Adrenal gland (tissue), 12 donors: Measurements from ENCODE around the gene SPIRE1. TPM values are rescaled to one million over a fixed set of nuclear protein-coding genes. Genes with fewer than 3 reads are reported as not detected.

Source experiments
- DNase-seq, 7 donors: peaks; one replicate each; pipeline ENCODE4 v3.0.0-alpha.2; 2019 to 2020
- H3K27ac ChIP-seq, 5 donors: fragments of 200-600 bp; sonication (generic) in 4 of 5; 1 replicate in 3 of 5; 2 replicates in 2 of 5; pipeline versions ENCODE4 v1.5.1 to v1.8.0; 2016 to 2020; ENCODE audit warnings: mild to moderate bottlenecking in 1 of 5
- H3K27me3 ChIP-seq: fragments of 200-600 bp; 2 replicates; pipeline ENCODE4 v1.8.0; 2021
- H3K36me3 ChIP-seq, 2 donors: fragments of 200-600 bp; replicated peaks in 1 of 2; 1 replicate in 1 of 2; 2 replicates in 1 of 2; pipeline versions ENCODE4 v1.5.1 to v1.8.0; 2018 to 2022
- H3K4me1 ChIP-seq, 2 donors: fragments of 200-600 bp; replicated peaks in 1 of 2; 1 replicate in 1 of 2; 2 replicates in 1 of 2; pipeline versions ENCODE4 v1.5.1 to v1.8.0; 2018 to 2021
- H3K4me3 ChIP-seq, 4 donors: fragments of 200-600 bp; sonication (generic) in 3 of 4; one replicate each; pipeline ENCODE4 v1.5.1; 2016 to 2018
- H3K9me3 ChIP-seq, 3 donors: fragments of 200-600 bp; sonication (generic) in 1 of 3; replicated peaks in 1 of 3; 1 replicate in 2 of 3; 2 replicates in 1 of 3; pipeline versions ENCODE4 v1.5.1 to v1.8.0; 2016 to 2021
- POLR2A ChIP-seq, 2 donors: fragments of 450-650 bp; IDR thresholded peaks; one replicate each; pipeline ENCODE4 v1.6.1; 2017; ENCODE audit warnings: antibody characterized with exemption in 2 of 2, mild to moderate bottlenecking in 2 of 2, moderate library complexity in 1 of 2
- WGBS, 4 donors: extraction: QIAGEN DNeasy Blood & Tissue Kit in 2 of 4; methylation state at CpG; one replicate each; pipeline versions ENCODE4 v1.1.5 to v1.1.7; 2013 to 2017; 5-methylcytosine and 5-hydroxymethylcytosine counted together
- intact Hi-C, 2 donors: fragments of 100-400 bp; cut with DNase I; formaldehyde crosslinking; loops; one replicate each; pipeline versions ENCODE4 v1.14.1 to v1.15.0; 2022 to 2023
- polyA plus RNA-seq, 3 donors: library from polyadenylated mRNA; stranded (reverse); fragments of 200-250 nt in 2 of 3; fragments of 350-450 nt in 1 of 3; fragmentation: Illumina TruSeq in 1 of 3; extraction: RNeasy Lipid Tissue Mini Kit (QIAGEN cat#74804) in 1 of 3; gene quantifications; one replicate each; pipeline ENCODE4 v1.2.3, GENCODE V29; 2013 to 2014
- total RNA-seq, 9 donors: library from RNA; depleted of rRNA in 4 of 9; stranded (reverse); fragments of >200 nt in 4 of 9; fragments of 120-200 nt in 1 of 9; fragmentation: NEBNext Ultra II Directional in 1 of 9; extraction: Animal tissue kit (Norgen Biotek cat#: 25700) in 1 of 9; gene quantifications; one replicate each; pipeline versions ENCODE4 v1.1.0 to v1.2.4, GENCODE V29; 2013 to 2023
- TF ChIP-seq, protein P1 (sequence below), 6 experiments: fragments of 450-650 bp in 4 of 6; fragments of 200-600 bp in 2 of 6; sonication (generic) in 1 of 6; IDR thresholded peaks; 1 replicate in 5 of 6; 2 replicates in 1 of 6; pipeline versions ENCODE4 v1.5.1 to v1.8.0; 2016 to 2021; ENCODE audit warnings: antibody characterized with exemption in 6 of 6, mild to moderate bottlenecking in 2 of 6, moderate library complexity in 1 of 6
- donor health status: healthy with polysubstance abuse.
- donor health status: Bipolar disorder and iron deficiency.
- donor health status: DM: yes; HTN: yes; CAD: no.
- donor health status: DM: no; HTN: no; CAD: no.
- donor health status: DM: no; HTN: no; CAD: no.
- donor health status: DM: yes; HTN: yes; CAD: no.

SPIRE1 gene
- total and polyA plus RNA-seq, 12 donors, result 11.7 to 74.0 (median 45.6) TPM

DNA sequence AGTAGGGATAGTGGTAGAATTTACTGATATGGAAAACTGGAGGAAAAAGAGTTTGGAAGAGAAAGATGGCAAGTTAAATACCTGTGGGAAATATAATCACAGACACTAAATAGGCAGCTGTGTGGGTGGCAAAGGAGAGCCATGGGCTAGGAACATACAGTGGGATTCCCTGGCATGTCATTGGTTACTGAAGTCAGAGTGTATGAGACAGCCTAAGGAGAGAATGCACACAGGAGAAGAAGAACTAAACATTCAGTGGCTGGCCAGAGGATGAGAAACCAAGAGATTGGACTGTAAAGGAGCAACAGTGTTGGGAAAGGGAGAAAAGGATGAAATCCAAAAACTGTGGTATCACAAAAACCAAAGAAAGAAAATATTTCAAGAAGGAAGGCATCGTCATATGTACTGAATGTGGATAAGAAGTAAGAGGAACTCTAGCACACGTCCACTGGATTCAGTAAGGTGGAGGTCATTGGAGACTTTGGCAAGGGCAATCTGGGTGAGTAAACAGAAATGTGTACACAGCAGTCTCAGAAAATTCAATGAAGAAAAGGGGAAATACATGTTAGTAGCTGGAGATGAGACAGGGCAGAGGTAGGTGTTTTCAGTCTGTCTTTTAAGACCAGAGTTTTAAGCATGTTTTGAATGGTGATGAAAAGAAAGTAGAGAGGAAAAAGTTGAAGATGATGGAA, 83.3 kb downstream of the SPIRE1 start:
- intact Hi-C loops, result no loop called here
- Histone ChIP-seq H3K4me1 (peaks cover 7 to 34% of the 10 kb centered on the region in 2 donors), H3K36me3 (no peaks in the 10 kb centered on the region), H3K9me3 (no peaks in the 10 kb centered on the region), H3K27ac (peak overlapping the region in 2 of 5 donors; percentile 3 to 14), H3K4me3 (no peak overlapping the region), H3K27me3 (no peaks in the 10 kb centered on the region)
- peak in 2 of 7 donors; percentile 32 to 37 for DNase-seq
- no peak for TF ChIP-seq POLR2A (IDR thresholded peaks at IDR 0.05)
- TF ChIP-seq, protein P1, sequence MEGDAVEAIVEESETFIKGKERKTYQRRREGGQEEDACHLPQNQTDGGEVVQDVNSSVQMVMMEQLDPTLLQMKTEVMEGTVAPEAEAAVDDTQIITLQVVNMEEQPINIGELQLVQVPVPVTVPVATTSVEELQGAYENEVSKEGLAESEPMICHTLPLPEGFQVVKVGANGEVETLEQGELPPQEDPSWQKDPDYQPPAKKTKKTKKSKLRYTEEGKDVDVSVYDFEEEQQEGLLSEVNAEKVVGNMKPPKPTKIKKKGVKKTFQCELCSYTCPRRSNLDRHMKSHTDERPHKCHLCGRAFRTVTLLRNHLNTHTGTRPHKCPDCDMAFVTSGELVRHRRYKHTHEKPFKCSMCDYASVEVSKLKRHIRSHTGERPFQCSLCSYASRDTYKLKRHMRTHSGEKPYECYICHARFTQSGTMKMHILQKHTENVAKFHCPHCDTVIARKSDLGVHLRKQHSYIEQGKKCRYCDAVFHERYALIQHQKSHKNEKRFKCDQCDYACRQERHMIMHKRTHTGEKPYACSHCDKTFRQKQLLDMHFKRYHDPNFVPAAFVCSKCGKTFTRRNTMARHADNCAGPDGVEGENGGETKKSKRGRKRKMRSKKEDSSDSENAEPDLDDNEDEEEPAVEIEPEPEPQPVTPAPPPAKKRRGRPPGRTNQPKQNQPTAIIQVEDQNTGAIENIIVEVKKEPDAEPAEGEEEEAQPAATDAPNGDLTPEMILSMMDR (IDR thresholded peaks at IDR 0.05), result no peak
- WGBS, 4 donors, result 38 to 55% (median 40%) methylated on average over 2 of the region's 2 CpGs

DNA sequence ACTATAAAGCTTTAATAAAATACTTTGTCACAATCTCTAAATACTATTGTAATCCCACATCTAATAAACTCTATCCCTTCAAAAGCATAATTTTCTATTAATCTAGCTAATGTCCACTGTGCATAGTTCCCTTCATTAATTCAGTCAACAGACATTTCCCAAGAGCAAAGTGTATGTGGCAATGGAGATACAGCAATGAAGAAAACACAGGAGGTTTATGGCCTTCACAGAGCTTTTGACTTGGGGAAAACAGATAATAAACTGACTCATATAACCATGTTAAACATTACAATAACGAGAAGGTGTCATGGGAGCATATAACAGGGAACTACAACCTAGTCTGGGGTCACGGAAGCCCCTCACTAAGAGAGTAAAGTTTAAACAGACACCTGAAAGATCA, 86.3 kb downstream of the SPIRE1 start:
- Histone ChIP-seq H3K27me3 (no peaks in the 10 kb centered on the region), H3K4me3 (no peak overlapping the region), H3K9me3 (no peaks in the 10 kb centered on the region), H3K36me3 (no peaks in the 10 kb centered on the region), H3K4me1 (peaks cover 7 to 33% of the 10 kb centered on the region in 2 donors), H3K27ac (peak overlapping the region in 1 of 5 donors; percentile 2)
- intact Hi-C loops, result no loop called here
- 66 to 75% (median 69%) methylated on average over 2 of the region's 2 CpGs for WGBS, 4 donors
- no peak for DNase-seq
- TF ChIP-seq POLR2A (IDR thresholded peaks at IDR 0.05), result no peak
- TF ChIP-seq, protein P1 (IDR thresholded peaks at IDR 0.05), result no peak

DNA sequence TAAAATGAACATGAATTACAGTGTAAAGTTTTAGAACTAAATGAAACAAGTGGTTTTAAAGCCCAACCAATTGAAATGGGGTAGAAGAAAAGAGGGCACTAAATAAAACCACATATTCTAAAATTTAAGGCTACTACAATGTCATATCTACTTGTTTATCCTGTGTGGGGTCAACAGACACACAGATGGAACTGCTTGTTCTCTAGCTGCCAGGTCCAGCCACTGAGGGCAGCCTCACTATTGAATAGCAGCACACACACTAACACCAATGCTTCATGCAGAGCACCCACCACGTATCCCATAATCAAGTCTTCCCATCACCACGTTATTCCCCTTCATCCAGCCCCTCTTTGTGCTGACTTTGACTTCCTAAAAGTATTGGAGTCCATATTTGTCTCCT, 88.1 kb downstream of the SPIRE1 start:
- peaks cover 5 to 24% of the 10 kb centered on the region in 2 donors for H3K4me1 ChIP-seq
- no peaks in the 10 kb centered on the region for H3K27me3 ChIP-seq
- H3K4me3 ChIP-seq, result no peak overlapping the region
- no peak overlapping the region for H3K27ac ChIP-seq
- intact Hi-C loops, result no loop called here
- WGBS, 4 donors, result 60 to 73% (median 70%) methylated on average over 2 of the region's 2 CpGs
- TF ChIP-seq, protein P1 (IDR thresholded peaks at IDR 0.05), result no peak
- no peak for DNase-seq
- H3K9me3 ChIP-seq, result no peaks in the 10 kb centered on the region
- no peaks in the 10 kb centered on the region for H3K36me3 ChIP-seq

DNA sequence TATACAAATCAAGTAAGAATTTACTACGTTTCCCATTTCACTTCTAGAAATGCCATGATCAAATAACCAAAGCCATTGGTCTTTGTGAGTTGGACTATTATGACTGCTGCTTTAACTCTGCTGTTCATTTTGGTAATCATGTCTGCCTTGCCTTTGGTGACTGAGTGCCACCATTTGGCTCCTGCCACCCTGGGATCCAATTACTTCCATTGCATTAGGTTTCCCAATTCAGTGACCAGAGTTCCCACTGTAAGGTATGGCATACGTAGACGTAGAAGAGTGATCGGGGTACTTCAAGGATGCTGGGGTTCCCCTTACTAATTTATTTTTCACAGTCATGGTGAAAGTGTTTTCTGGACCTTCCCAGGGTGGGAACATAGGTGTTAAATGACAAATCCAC, 90.1 kb downstream of the SPIRE1 start:
- DNase-seq, result no peak
- H3K27ac ChIP-seq, result no peak overlapping the region
- H3K4me1 ChIP-seq, result peaks cover 0 to 19% of the 10 kb centered on the region in 2 donors
- intact Hi-C loops, result no loop called here
- no peaks in the 10 kb centered on the region for H3K36me3 ChIP-seq
- no peaks in the 10 kb centered on the region for H3K9me3 ChIP-seq
- no peaks in the 10 kb centered on the region for H3K27me3 ChIP-seq
- 94 to 98% (median 96%) methylated on average over 4 of the region's 4 CpGs for WGBS, 4 donors
- no peak for TF ChIP-seq POLR2A (IDR thresholded peaks at IDR 0.05)
- TF ChIP-seq, protein P1 (IDR thresholded peaks at IDR 0.05), result no peak
- no peak overlapping the region for H3K4me3 ChIP-seq
